Endothelial cell of umbilical vein (primary cell): ENCODE measurements around the gene NFATC1.

ENCODE experiments used
- EZH2 ChIP-seq: IDR thresholded peaks from 2 replicates; pipeline ENCODE4 v1.6.1; 2012; ENCODE audit warnings: borderline replicate concordance, low read depth, mild to moderate bottlenecking, moderate library complexity, low read length, inconsistent platforms; ENCODE audit not compliant: severe bottlenecking
- FOS ChIP-seq: IDR thresholded peaks from 2 replicates; pipeline ENCODE4 v1.6.1; 2011; ENCODE audit warnings: mild to moderate bottlenecking, low read length, moderate library complexity, borderline replicate concordance; ENCODE audit not compliant: insufficient read depth
- GATA2 ChIP-seq: IDR thresholded peaks from 2 replicates; pipeline ENCODE4 v1.7.0; 2011; ENCODE audit warnings: low read depth, mild to moderate bottlenecking, moderate library complexity, mixed read lengths, low read length; ENCODE audit not compliant: insufficient read length, insufficient read depth
- MYC ChIP-seq: IDR thresholded peaks from one replicate; pipeline ENCODE4 v1.6.1; 2011; ENCODE audit warnings: mild to moderate bottlenecking, low read depth, low read length
- POLR2A ChIP-seq: IDR thresholded peaks from 2 replicates; pipeline ENCODE4 v1.6.1; 2012; ENCODE audit warnings: low read depth, mild to moderate bottlenecking, control low read depth, low read length
- POLR2AphosphoS5 ChIP-seq: IDR thresholded peaks from 2 replicates; pipeline ENCODE4 v1.6.1; 2012; ENCODE audit warnings: low read depth, mild to moderate bottlenecking, control low read depth, low read length, moderate library complexity; ENCODE audit not compliant: insufficient read depth
- TF ChIP-seq, protein P1 (sequence below), 2 donors: IDR thresholded peaks; 1 replicate in 1 of 2; 2 replicates in 1 of 2; pipeline ENCODE4 v1.5.1; 2011; ENCODE audit warnings: low read length in 2 of 2, mild to moderate bottlenecking in 2 of 2, moderate library complexity in 2 of 2, control low read depth in 1 of 2, inconsistent platforms in 1 of 2, low read depth in 1 of 2; ENCODE audit not compliant: insufficient read depth in 1 of 2; ENCODE audit errors: extremely low read depth in 1 of 2
- TF ChIP-seq, protein P2 (sequence below): IDR thresholded peaks from 2 replicates; pipeline ENCODE4 v1.6.1; 2011; ENCODE audit not compliant: insufficient read depth, insufficient read length

DNA sequence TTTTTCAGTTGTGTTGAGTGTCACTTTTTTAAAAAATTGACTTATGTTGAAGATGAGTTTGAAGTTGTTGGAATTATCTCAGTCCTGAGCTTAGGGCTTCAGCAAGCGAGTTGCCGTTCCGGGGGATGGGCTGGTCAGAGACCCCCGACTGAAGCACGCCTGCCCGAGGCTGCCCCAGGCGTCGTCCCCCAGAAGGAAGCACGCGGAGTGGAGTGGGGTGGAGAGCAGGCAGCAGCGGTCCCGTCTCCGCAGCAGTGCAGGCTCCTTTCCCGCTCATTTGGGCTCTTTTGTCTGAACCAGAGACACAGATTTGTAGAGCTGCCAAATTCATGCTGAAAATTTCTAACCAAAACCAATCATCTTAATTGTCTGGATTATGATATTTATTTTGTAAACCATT is 33.7 kb downstream of the NFATC1 start:
- TF ChIP-seq, protein P1, sequence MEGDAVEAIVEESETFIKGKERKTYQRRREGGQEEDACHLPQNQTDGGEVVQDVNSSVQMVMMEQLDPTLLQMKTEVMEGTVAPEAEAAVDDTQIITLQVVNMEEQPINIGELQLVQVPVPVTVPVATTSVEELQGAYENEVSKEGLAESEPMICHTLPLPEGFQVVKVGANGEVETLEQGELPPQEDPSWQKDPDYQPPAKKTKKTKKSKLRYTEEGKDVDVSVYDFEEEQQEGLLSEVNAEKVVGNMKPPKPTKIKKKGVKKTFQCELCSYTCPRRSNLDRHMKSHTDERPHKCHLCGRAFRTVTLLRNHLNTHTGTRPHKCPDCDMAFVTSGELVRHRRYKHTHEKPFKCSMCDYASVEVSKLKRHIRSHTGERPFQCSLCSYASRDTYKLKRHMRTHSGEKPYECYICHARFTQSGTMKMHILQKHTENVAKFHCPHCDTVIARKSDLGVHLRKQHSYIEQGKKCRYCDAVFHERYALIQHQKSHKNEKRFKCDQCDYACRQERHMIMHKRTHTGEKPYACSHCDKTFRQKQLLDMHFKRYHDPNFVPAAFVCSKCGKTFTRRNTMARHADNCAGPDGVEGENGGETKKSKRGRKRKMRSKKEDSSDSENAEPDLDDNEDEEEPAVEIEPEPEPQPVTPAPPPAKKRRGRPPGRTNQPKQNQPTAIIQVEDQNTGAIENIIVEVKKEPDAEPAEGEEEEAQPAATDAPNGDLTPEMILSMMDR (IDR thresholded peaks at IDR 0.05; ENCODE audit: extremely low read depth in 1 of 2, insufficient read depth in 1 of 2, low read depth in 1 of 2, low read length in 2 of 2), result no peak
- TF ChIP-seq EZH2, result no peak
- TF ChIP-seq, protein P2, sequence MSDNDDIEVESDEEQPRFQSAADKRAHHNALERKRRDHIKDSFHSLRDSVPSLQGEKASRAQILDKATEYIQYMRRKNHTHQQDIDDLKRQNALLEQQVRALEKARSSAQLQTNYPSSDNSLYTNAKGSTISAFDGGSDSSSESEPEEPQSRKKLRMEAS, result no peak
- no peak for TF ChIP-seq FOS
- no peak for TF ChIP-seq POLR2A
- no peak for TF ChIP-seq POLR2AphosphoS5
- no peak for TF ChIP-seq GATA2
- no peak for TF ChIP-seq MYC
